ENCODE measurements around the gene HACD3.

Gene HACD3

GRCh38 chr15:65626856-65627255 lies 96.6 kb downstream of the HACD3 start:
- H3K27me3 ChIP-seq (ENCODE audit: insufficient read depth, low read length) = no peaks in the 10 kb centered on the region

More at GRCh38 chr15:65626856-65627255, 96.6 kb downstream of the HACD3 start:
- H3K4me1 ChIP-seq (ENCODE audit: insufficient read depth, low read length) = peaks cover 7% of the 10 kb centered on the region; the same call in 1 of the 2 replicates
- H3K4me3 ChIP-seq (ENCODE audit: low read length) = no peak overlapping the region
- no peak overlapping the region for H3K27ac ChIP-seq (ENCODE audit: low read length)
- no peaks in the 10 kb centered on the region for H3K9me3 ChIP-seq (ENCODE audit: insufficient read depth, low read depth, low read length)
- H3K9ac ChIP-seq (ENCODE audit: low read depth, low read length) = no peak overlapping the region
- no peaks in the 10 kb centered on the region for H3K36me3 ChIP-seq (ENCODE audit: insufficient read depth, low read depth, low read length)

Measured in iPS-20b (cell line).